Measurements from ENCODE around the gene VSX2.

- TF ChIP-seq CTCF (optimal IDR thresholded peaks at IDR 0.05 in 1 of 3, IDR thresholded peaks at IDR 0.05 in 1 of 3, conservative IDR thresholded peaks at IDR 0.05 in 1 of 3; ENCODE audit: extremely low read depth in 1 of 3, insufficient read depth in 2 of 3, low read length in 3 of 3) = no peak
- TF ChIP-seq EZH2 (IDR thresholded peaks at IDR 0.05; ENCODE audit: low read length) = no peak
These were observed 47.5 kb downstream of the VSX2 start for GRCh38 chr14:74286736-74287135.

All from keratinocyte (primary cell).